Motor neuron (in vitro differentiated cells): ENCODE data around the gene PTPN18. TPM values are rescaled to one million over a fixed set of nuclear protein-coding genes. Genes with fewer than 3 reads are reported as not detected.
A peak's percentile ranks its signal among the peaks of the same experiment; 100 is the strongest.

Source experiments
- ATAC-seq, 8 experiments: fragments of 200-7000 bp; cut with Tn5 transposase; replicated peaks in 6 of 8; 2 replicates each; pipeline ENCODE4 v1.8.0; 2021; ENCODE audit warnings: mild to moderate bottlenecking in 8 of 8, moderate library complexity in 8 of 8
- H3K27ac ChIP-seq, 2 donors: fragments of 250-450 bp; sonication (Bioruptor Pico); 2 replicates each; pipeline ENCODE4 v1.9.0; 2021; ENCODE audit warnings: antibody characterized with exemption in 2 of 2, mild to moderate bottlenecking in 2 of 2, moderate library complexity in 1 of 2
- H3K4me1 ChIP-seq, 2 donors: fragments of 250-450 bp; sonication (Bioruptor Pico); replicated peaks in 1 of 2; 2 replicates each; pipeline ENCODE4 v1.6.1; 2021; ENCODE audit warnings: antibody characterized with exemption in 2 of 2, mild to moderate bottlenecking in 2 of 2, moderate library complexity in 1 of 2
- H3K4me3 ChIP-seq, 5 donors: fragments of 250-450 bp; sonication (Bioruptor Pico); 2 replicates each; pipeline ENCODE4 v1.9.0; 2021; ENCODE audit warnings: antibody characterized with exemption in 5 of 5, mild to moderate bottlenecking in 5 of 5, moderate library complexity in 4 of 5
- WGBS, 10 experiments: fragments of 450-650 bp; shearing (Covaris generic); methylation state at CpG; one replicate each; pipeline ENCODE4 v1.0.0; 2022; 5-methylcytosine and 5-hydroxymethylcytosine counted together
- in situ Hi-C, 9 experiments: fragments of 400-800 bp; cut with MboI; loops; one replicate each; pipeline ENCODE4 v1.15.0; 2021; ENCODE audit warnings: low sequenced_read_pairs in 9 of 9, low pct_unique_long_range_greater_than_20kb in 2 of 9; ENCODE audit not compliant: unreplicated experiment in 9 of 9
- total RNA-seq, 8 experiments: library from RNA; unstranded; fragments of 300-600 nt; gene quantifications; 2 replicates each; pipeline versions ENCODE4 v1.2.3 to v1.2.4, GENCODE V29; 2022

The PTPN18 gene
- total RNA-seq, 8 experiments from 2014 or later: 11.7 to 34.2 (median 17.7) TPM

DNA sequence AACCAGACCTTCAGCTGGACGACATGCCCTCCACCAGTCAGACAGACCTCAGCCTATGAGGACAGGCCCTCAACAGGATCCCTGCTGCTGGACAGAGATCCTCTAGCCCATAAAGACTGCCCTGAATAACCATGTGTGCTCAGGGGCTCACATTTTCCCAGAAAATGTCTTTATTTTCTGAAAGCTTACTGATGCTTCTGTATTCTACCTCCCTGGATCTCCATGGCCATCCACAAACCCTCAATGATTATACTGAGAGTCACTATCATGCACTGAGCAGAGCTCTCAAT is 1.8 kb upstream of the PTPN18 start:
- Histone ChIP-seq H3K4me3 (peak overlapping the region in 3 of 5 donors; percentile 2 to 54 (median 49)), H3K4me1 (peaks cover 38 to 40% of the 10 kb centered on the region in 2 donors), H3K27ac (no peak overlapping the region)
- in situ Hi-C loops: no loop called here
- ATAC-seq: no peak
- 100% methylated on average over 1 of the region's 1 CpG; no CpG with 5 or more reads in 9 of the 10 experiments for WGBS, 10 experiments

DNA sequence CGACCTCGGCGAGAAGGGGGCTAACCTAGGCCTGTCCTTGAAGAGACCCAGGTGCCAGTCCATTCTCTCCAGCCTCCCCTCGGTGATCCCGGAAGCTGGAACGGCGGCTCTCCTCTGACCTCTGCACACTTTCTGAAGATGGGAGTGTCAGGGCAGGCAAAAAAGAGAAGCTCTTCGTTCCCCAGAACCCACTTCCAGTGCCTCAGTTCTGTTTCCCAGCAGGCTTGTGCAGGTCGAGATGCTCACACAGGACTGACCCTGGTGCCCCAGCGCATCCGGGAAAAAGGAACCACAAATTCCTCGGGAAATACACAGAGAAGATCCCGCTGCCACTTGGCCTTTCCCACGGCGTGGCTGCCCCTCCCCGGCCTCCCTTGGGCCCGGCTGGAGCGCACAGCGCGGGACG is 681 bp upstream of the PTPN18 start:
- 0 to 90% (median 24%) methylated on average over 1 to 15 of the region's 21 CpGs; no CpG with 5 or more reads in 4 of the 10 experiments for WGBS, 10 experiments
- Histone ChIP-seq H3K4me3 (peak overlapping the region; percentile 45 to 64 (median 54)), H3K27ac (peak overlapping the region; percentile 68 to 90), H3K4me1 (peaks cover 38 to 40% of the 10 kb centered on the region in 2 donors)
- ATAC-seq: no peak
- in situ Hi-C loops: no loop called here

GRCh38 chr2:130357864-130358263 is 2.0 kb downstream of the PTPN18 start:
- no peak overlapping the region for H3K4me3 ChIP-seq
- WGBS, 10 experiments: 91 to 100% (median 94%) methylated on average over 1 to 7 of the region's 7 CpGs; no CpG with 5 or more reads in 2 of the 10 experiments
- in situ Hi-C loops: no loop called here
- no peak for ATAC-seq
- H3K27ac ChIP-seq: no peak overlapping the region
- H3K4me1 ChIP-seq: peaks cover 22% of the 10 kb centered on the region in 2 donors

- WGBS, 10 experiments: 78 to 100% (median 86%) methylated on average over 1 to 11 of the region's 33 CpGs; no CpG with 5 or more reads in 3 of the 10 experiments
- in situ Hi-C loops: no loop called here
- no peak for ATAC-seq
- Histone ChIP-seq H3K27ac (no peak overlapping the region), H3K4me1 (peaks cover 14 to 16% of the 10 kb centered on the region in 2 donors), H3K4me3 (no peak overlapping the region)
Observed at GRCh38 chr2:130358420-130359350, 2.8 kb downstream of the PTPN18 start.

GRCh38 chr2:130359466-130359865 is 3.6 kb downstream of the PTPN18 start:
- WGBS, 10 experiments: 80% methylated on average over 1 of the region's 5 CpGs; no CpG with 5 or more reads in 9 of the 10 experiments
- ATAC-seq: no peak
- Histone ChIP-seq H3K4me1 (peaks cover 7 to 8% of the 10 kb centered on the region in 2 donors), H3K27ac (no peak overlapping the region), H3K4me3 (no peak overlapping the region)
- in situ Hi-C loops: no loop called here

GRCh38 chr2:130363479-130363878 is 7.6 kb downstream of the PTPN18 start:
- in situ Hi-C loops: no loop called here

DNA sequence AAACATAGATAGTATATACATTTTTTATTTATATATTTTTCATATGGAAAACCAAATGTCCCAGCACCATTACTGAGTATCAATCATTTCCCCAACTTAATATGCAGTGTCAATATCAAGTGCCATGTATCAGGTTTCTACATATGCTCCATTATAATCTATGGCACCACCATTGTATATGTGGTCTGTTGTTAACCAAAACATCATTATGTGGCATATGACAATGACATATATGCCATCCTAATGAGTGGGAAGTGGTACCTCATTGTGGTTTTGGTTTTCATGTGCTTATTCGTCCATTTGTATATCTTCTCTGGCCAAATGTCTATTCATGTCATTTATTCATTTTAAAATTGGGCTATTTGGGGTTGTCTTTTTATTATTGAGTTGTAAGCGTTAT is 9.2 kb downstream of the PTPN18 start:
- no peak for ATAC-seq
- in situ Hi-C loops: no loop called here
- 41 to 100% (median 88%) methylated on average over 1 to 2 of the region's 2 CpGs; no CpG with 5 or more reads in 1 of the 10 experiments for WGBS, 10 experiments
- H3K4me3 ChIP-seq: no peak overlapping the region
- no peak overlapping the region for H3K27ac ChIP-seq
- no peaks in the 10 kb centered on the region for H3K4me1 ChIP-seq

More at GRCh38 chr2:130363479-130363878, 7.6 kb downstream of the PTPN18 start:
- Histone ChIP-seq H3K4me1 (no peaks in the 10 kb centered on the region), H3K27ac (no peak overlapping the region), H3K4me3 (no peak overlapping the region)
- no peak for ATAC-seq

GRCh38 chr2:130365963-130366362 is 10.1 kb downstream of the PTPN18 start:
- H3K4me3 ChIP-seq: no peak overlapping the region
- WGBS, 10 experiments: 87 to 100% (median 92%) methylated on average over 1 to 2 of the region's 2 CpGs; no CpG with 5 or more reads in 4 of the 10 experiments
- ATAC-seq: no peak
- H3K4me1 ChIP-seq: peaks cover 0 to 1% of the 10 kb centered on the region in 2 donors
- H3K27ac ChIP-seq: no peak overlapping the region
- in situ Hi-C loops: no loop called here

- in situ Hi-C loops: no loop called here
Observed at GRCh38 chr2:130366720-130367119, 10.9 kb downstream of the PTPN18 start.

GRCh38 chr2:130368786-130369185 is 12.9 kb downstream of the PTPN18 start:
- in situ Hi-C loops: no loop called here
- WGBS, 10 experiments: 60 to 100% (median 98%) methylated on average over 1 to 3 of the region's 5 CpGs; no CpG with 5 or more reads in 2 of the 10 experiments
- H3K4me3 ChIP-seq: no peak overlapping the region
- peaks cover 9 to 16% of the 10 kb centered on the region in 2 donors for H3K4me1 ChIP-seq
- no peak overlapping the region for H3K27ac ChIP-seq
- no peak for ATAC-seq

More at GRCh38 chr2:130366720-130367119, 10.9 kb downstream of the PTPN18 start:
- H3K4me3 ChIP-seq: no peak overlapping the region
- H3K4me1 ChIP-seq: peaks cover 7 to 9% of the 10 kb centered on the region in 2 donors
- H3K27ac ChIP-seq: no peak overlapping the region
- WGBS, 10 experiments: 29 to 100% (median 75%) methylated on average over 1 of the region's 1 CpG
- ATAC-seq: no peak

DNA sequence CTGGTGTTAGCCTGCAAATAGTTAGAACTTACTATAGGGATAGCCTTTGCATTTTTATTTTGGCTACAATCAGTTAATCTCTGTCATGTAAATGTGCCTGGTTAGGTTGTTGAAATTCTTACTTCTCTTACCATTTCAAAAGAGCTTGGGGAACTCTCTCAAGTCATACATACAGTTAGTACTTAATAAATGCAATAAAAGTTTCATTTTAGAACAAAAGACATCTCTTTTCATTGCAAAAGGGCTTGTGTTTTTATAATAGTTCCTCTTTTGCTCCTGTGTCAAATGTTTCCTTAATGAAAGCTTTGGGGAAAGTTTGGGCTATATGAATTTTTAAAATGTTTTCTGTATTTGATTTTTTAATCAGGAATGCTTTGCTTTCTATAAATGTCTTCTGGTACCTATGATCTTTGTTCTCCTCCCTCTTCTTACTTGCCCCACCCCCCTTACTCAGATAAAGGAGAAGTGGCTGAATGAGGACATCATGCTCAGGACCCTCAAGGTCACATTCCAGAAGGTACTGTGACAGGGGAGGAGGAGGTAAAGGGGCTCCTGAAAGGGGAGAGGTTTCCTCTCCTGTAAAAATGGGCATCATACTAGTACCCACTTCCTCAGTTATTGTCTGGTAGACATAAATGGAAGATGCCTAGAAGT is 13.6 kb downstream of the PTPN18 start:
- in situ Hi-C loops: no loop called here

GRCh38 chr2:130369965-130370341 is 14.1 kb downstream of the PTPN18 start:
- 75 to 100% (median 100%) methylated on average over 1 to 5 of the region's 5 CpGs; no CpG with 5 or more reads in 5 of the 10 experiments for WGBS, 10 experiments
- no peak for ATAC-seq
- Histone ChIP-seq H3K4me3 (no peak overlapping the region), H3K4me1 (peaks cover 9 to 16% of the 10 kb centered on the region in 2 donors), H3K27ac (no peak overlapping the region)
- in situ Hi-C loops: no loop called here

More for the DNA sequence above, 13.6 kb downstream of the PTPN18 start:
- Histone ChIP-seq H3K27ac (no peak overlapping the region), H3K4me1 (peaks cover 9 to 16% of the 10 kb centered on the region in 2 donors), H3K4me3 (no peak overlapping the region)
- ATAC-seq: no peak

- Histone ChIP-seq H3K4me1 (peaks cover 9 to 16% of the 10 kb centered on the region in 2 donors), H3K4me3 (no peak overlapping the region), H3K27ac (no peak overlapping the region)
- WGBS, 10 experiments: 80 to 100% (median 100%) methylated on average over 1 to 3 of the region's 9 CpGs; no CpG with 5 or more reads in 7 of the 10 experiments
- in situ Hi-C loops: no loop called here
- no peak for ATAC-seq
Observed at GRCh38 chr2:130370490-130370889, 14.6 kb downstream of the PTPN18 start.
